ENCODE data around the gene PZP.

- no peak for TF ChIP-seq CTCF (IDR thresholded peaks at IDR 0.05)
- no peak for TF ChIP-seq EP300 (IDR thresholded peaks at IDR 0.05)
These were observed 27.3 kb upstream of the PZP start for GRCh38 chr12:9235519-9235918.

Data from stomach (tissue), 4 donors.